Measurements from ENCODE around the gene TNFRSF8.
"Not testable (repeated sequence)": the region's sequence is repeated elsewhere in the genome, so short reads cannot be mapped to it uniquely, and the experiment has no call there.

The TNFRSF8 gene

DNA sequence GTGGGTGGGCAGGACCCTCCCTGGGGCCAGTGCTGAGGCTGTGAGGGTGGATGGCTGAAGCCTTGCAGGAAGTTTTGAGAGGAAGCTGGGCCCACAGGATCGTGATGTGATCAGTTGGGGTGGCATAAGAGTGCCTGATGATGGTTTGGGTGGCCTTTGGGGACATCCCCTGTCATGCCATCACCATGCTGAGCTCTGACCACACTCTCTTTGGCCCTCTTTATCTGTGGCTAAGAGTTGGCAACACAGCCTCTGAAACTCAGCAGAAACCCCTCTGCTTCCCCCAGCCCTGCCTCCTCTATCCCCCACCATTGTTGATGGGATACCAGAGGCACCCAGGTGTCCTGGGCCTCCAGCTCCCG lies 24.0 kb upstream of the TNFRSF8 start:
- no peak for FAIRE-seq

GRCh38 chr1:12039824-12040456 lies 23.2 kb upstream of the TNFRSF8 start:
- FAIRE-seq = not testable (repeated sequence)

GRCh38 chr1:12040457-12041051 lies 22.5 kb upstream of the TNFRSF8 start:
- no peak for FAIRE-seq

DNA sequence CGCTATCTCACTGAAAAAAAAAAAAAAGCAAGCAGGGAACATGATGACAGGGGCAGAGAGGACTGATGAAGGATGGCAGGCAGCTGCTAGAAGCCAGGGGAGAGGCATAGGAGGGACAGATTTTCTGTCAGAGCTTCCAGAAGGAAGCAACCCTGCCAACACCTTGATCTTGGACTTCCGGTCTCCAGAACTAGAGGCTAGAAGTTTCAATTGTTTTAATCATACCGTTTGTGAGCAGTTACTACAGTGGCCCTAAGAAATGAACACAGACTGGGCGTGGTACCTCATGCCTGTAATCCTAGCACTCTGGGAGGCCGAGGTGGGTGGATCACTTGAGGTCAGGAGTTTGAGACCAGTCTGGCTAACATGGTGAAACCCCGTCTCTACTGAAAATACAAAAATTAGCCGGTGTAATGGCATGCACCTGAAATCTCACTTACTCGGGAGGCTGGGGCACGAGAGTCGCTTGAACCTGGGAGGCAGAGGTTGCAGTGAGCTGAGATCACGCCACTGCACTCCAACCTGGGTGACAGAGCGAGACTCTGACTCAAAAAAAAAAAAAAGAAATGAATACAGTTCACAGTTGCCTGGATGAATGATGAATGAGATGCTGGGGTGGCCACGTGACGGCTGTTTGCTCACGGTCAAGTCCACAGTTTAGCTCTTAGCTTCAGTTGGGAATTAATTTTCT lies 18.8 kb upstream of the TNFRSF8 start:
- FAIRE-seq = not testable (repeated sequence)

GRCh38 chr1:12046749-12047119 lies 16.4 kb upstream of the TNFRSF8 start:
- FAIRE-seq = no peak

GRCh38 chr1:12047120-12047876 lies 15.8 kb upstream of the TNFRSF8 start:
- no peak for FAIRE-seq

- no peak for FAIRE-seq
These were observed 14.7 kb upstream of the TNFRSF8 start for GRCh38 chr1:12048372-12048771.

DNA sequence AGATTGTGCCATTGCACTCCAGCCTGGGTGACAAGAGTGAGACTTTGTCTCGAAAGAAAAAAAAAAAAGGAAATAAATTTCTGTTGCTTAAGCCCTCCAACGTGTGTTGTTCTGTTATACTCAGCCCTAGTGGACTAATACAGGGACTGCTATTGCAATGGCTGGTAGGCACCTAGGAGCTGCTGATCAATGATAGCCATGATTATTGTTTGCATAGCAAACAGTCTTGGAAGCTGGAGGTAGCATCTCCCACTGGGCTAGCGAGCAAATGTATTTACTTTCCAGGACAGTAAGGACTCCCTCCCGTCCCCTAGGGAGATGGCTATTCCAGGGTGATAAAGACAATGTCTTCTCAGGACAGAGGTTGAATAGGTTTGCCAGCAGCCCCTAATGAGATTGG lies 13.5 kb upstream of the TNFRSF8 start:
- no peak for FAIRE-seq

DNA sequence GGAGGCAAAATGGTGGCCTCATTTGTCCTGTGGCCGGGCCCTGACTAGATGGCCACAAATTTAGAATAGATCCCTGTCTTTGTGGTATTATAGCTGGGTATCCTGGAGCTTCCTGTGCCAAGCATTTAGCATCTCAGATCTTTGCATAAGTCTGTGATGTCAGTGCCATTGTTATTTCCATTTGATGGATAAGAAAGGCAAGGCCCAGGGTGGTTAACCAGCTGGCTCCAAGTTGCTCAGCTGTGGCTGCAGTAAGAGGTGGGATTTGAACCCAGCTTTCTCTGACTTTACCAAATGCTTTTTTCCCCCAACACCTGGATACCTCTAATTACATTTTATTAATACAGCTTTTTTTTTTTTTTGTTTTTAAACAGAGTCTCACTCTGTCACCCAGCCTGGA lies 11.7 kb upstream of the TNFRSF8 start:
- no peak for FAIRE-seq

DNA sequence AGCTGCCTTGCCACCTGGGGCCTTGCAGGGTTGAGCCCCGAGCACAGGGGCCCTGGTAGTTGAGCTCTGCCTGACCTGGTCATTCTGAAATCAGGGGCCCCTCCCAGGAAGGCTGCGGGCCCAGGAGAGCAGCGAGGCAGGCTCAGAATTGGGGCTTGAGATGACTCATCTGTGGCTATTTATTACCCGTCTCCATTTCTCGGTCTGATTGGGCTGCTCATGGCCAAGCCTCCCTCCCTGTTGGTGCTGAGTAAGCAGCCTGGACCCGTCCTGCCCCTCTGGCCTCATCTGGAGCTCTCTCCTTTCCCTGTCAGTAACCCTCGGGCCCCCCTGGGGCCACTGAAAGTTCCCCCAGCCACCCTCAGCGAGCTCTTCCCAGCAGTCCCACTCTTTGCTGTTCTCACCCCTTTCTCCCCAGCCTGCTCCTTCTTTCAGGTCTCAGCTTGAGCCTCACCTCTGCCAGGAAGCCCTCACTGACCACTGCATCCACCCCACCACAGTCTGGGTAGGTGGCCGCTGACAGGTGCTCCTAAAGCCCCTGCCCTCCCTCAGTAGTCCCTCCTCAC lies 11.0 kb upstream of the TNFRSF8 start:
- FAIRE-seq = no peak

DNA sequence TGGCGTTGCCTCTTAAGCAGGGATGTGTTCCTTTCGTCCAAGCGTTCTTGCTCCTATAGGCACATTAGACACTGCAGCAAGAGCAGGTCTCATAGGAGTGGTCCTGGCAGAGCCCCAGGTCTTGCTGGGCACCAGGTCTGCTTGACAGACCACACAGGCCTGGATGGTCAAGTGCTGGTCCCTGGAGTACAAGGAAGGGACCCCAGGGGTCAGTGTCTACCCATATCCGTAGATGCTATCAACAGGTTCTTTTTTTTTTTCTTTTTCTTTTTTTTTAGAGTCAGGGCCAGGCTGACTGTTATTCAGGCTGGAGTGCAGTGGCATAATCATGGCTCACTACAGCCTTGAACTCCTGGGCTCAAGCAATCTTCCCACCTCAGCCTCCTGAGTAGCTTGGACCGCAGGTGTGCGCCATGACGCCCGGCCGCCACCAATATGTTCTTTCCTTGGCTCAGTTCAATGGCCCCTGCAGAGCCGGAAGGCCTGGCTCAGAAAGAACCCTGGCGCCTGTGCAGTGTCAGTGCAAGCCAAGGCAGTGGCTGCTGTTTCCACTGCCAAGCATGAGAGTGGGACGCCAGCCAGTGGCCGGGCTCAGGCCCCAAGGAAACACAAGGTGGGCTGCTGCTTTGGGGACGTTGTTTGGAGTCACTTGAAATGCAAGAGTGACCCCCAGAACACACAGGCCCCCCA lies 10.0 kb upstream of the TNFRSF8 start:
- no peak for FAIRE-seq

- FAIRE-seq = no peak
These were observed 9.2 kb upstream of the TNFRSF8 start for GRCh38 chr1:12053752-12054548.

GRCh38 chr1:12055259-12055658 lies 7.8 kb upstream of the TNFRSF8 start:
- no peak for FAIRE-seq

DNA sequence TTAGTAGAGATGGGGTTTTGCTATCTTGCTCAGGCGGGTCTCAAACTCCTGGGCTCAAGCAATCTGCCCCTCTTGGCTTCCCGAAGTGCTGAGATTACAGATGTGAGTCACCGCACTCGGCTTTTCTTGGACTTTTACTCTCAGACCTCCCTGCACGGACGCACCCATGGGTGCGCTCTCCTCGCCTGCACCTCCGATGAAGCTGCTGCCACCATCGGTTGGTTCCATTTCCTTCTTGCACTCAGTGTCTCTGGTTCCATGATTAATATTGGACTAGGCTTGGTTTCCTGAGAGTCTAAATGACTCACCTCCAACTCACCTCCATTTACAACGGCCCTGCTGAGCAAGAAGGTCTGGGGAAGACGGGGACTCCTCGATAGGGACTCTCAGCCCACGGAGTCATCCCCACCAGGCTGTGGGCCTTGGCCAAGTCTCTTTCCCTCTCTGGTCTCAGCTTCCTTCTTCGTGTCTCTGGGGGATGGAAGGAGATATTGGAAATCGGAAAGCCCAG lies 6.7 kb upstream of the TNFRSF8 start:
- FAIRE-seq = no peak

DNA sequence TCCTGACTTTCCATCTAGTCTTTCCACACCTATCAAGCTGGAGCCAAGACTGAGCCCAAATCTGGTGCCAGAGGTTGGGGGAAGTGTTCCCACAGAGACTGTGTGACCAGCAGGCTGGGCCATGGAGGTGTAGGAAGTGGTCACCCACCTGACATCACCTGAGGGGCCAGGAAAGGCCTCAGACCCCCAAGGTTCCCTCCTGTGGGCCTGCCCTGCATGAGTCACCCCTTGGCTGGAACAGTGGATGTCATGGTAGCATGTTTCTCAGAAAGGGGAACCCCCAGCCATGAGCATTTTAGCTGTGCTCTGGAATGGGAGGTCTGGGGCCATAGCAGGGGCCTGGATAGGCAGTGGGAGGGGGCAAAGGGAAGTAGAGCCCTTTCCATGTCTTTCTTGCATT lies 5.7 kb upstream of the TNFRSF8 start:
- no peak for FAIRE-seq

DNA sequence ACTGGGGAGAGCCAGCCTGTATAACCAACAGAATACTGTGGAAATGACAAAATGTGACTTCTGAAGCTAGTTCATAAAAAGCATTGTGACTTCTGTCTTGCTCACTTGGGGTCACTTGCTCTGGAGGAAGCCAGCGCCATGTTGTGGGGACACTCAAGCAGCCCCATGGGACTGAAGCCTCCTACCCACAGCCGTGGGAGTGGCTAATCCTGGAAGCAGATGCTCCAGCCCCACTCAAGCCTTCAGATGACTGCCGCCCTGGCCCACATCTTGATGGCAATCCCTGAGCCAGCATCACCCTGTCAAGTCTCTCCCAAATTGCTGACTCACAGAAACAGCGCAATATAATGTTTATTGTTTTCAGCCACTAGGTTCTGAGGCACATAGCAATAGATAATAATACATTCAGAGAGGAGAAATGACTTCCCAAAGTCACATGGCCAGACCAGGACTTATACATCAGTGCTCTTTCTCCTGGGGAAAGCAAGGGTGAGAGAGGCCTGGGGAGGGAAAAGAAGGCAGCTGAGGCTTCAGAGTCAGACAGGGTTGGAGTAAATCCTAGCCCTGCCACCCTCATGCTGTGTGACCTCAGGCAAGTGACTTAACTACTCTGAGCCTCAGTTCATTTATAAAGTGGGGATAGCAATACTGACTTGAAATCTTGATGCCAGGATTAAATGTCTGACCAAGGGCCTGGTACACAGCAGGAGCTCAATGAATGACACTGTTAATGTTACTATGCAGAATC lies 5.0 kb upstream of the TNFRSF8 start:
- no peak for FAIRE-seq

- no peak for FAIRE-seq
These were observed 3.9 kb upstream of the TNFRSF8 start for GRCh38 chr1:12059226-12059625.

GRCh38 chr1:12059722-12060464 lies 3.2 kb upstream of the TNFRSF8 start:
- FAIRE-seq = no peak

- no peak for FAIRE-seq
These were observed 2.6 kb upstream of the TNFRSF8 start for GRCh38 chr1:12060500-12060899.

Data from colon (tissue), 2 donors.